Dermis blood vessel endothelial cell (primary cell): Measurements from ENCODE around the gene BCOR. TPM values are rescaled to one million over a fixed set of nuclear protein-coding genes. Genes with fewer than 3 reads are reported as not detected.

Experiments
- DNase-seq: peaks from one replicate; pipeline ENCODE4 v3.0.0; 2010
- total RNA-seq: library from RNA; depleted of rRNA; stranded (reverse); fragments of >200 nt; gene quantifications from 2 replicates; pipeline ENCODE4 v1.2.3, GENCODE V29; 2014

Gene BCOR
- total RNA-seq, 1 donor from 2014 or later: 8.8 TPM

GRCh38 chrX:40083120-40083978, 14.4 kb downstream of the BCOR start:
- peak; percentile 35 for DNase-seq

- DNase-seq: no peak
Observed at GRCh38 chrX:40082447-40083119, 15.2 kb downstream of the BCOR start.

GRCh38 chrX:40081679-40082068, 16.1 kb downstream of the BCOR start:
- no peak for DNase-seq

GRCh38 chrX:40080894-40081678, 16.7 kb downstream of the BCOR start:
- no peak for DNase-seq

- no peak for DNase-seq
Observed at GRCh38 chrX:40079572-40079971, 18.2 kb downstream of the BCOR start.

- no peak for DNase-seq
Observed at GRCh38 chrX:40078489-40079227, 19.1 kb downstream of the BCOR start.

GRCh38 chrX:40077906-40078305, 19.9 kb downstream of the BCOR start:
- DNase-seq: no peak

- no peak for DNase-seq
Observed at GRCh38 chrX:40076750-40077575, 20.8 kb downstream of the BCOR start.

- DNase-seq: no peak
Observed at GRCh38 chrX:40074959-40075332, 22.8 kb downstream of the BCOR start.

- DNase-seq: no peak
Observed at GRCh38 chrX:40074080-40074958, 23.4 kb downstream of the BCOR start.

- DNase-seq: no peak
Observed at GRCh38 chrX:40073439-40074054, 24.2 kb downstream of the BCOR start.

- DNase-seq: no peak
Observed at GRCh38 chrX:40072246-40072645, 25.5 kb downstream of the BCOR start.

- no peak for DNase-seq
Observed at GRCh38 chrX:40068048-40068447, 29.7 kb downstream of the BCOR start.

GRCh38 chrX:40066700-40067099, 31.1 kb downstream of the BCOR start:
- DNase-seq: no peak

GRCh38 chrX:40065296-40066046, 32.3 kb downstream of the BCOR start:
- DNase-seq: no peak

GRCh38 chrX:40064055-40064597, 33.6 kb downstream of the BCOR start:
- no peak for DNase-seq

- no peak for DNase-seq
Observed at GRCh38 chrX:40063555-40063954, 34.2 kb downstream of the BCOR start.

- no peak for DNase-seq
Observed at GRCh38 chrX:40062525-40063155, 35.1 kb downstream of the BCOR start.
